Measurements from ENCODE around the gene CABLES2. TPM values are rescaled to one million over a fixed set of nuclear protein-coding genes. Genes with fewer than 3 reads are reported as not detected.

Gene CABLES2
- total RNA-seq, 1 donor from 2014 or later: 6.4 TPM

- Mint-ChIP-seq H3K36me3 (ENCODE audit: low read depth) (peaks cover 18% of the 10 kb centered on the region), H3K9me3 (ENCODE audit: low read depth) (peaks cover 3% of the 10 kb centered on the region), H3K27ac (ENCODE audit: unreplicated experiment) (peak overlapping the region; percentile 32), H3K27me3 (ENCODE audit: low read depth) (no peaks in the 10 kb centered on the region), H3K4me1 (ENCODE audit: low read depth) (peaks cover 15% of the 10 kb centered on the region), H3K4me3 (ENCODE audit: unreplicated experiment) (no peak overlapping the region)
- no peak for DNase-seq (ENCODE audit: low spot score)
- TF ChIP-seq CTCF (IDR thresholded peaks at IDR 0.05): no peak
Measured at GRCh38 chr20:62350098-62350628, 56.9 kb downstream of the CABLES2 start.

GRCh38 chr20:62349556-62350097, 57.5 kb downstream of the CABLES2 start:
- Mint-ChIP-seq H3K9me3 (ENCODE audit: low read depth) (peaks cover 3% of the 10 kb centered on the region), H3K4me3 (ENCODE audit: unreplicated experiment) (no peak overlapping the region), H3K27me3 (ENCODE audit: low read depth) (no peaks in the 10 kb centered on the region), H3K36me3 (ENCODE audit: low read depth) (peaks cover 20% of the 10 kb centered on the region), H3K27ac (ENCODE audit: unreplicated experiment) (peak overlapping the region; percentile 32), H3K4me1 (ENCODE audit: low read depth) (peaks cover 13% of the 10 kb centered on the region)
- no peak for TF ChIP-seq CTCF (IDR thresholded peaks at IDR 0.05)
- no peak for DNase-seq (ENCODE audit: low spot score)

GRCh38 chr20:62348604-62349003, 58.5 kb downstream of the CABLES2 start:
- Mint-ChIP-seq H3K4me3 (ENCODE audit: unreplicated experiment) (no peak overlapping the region), H3K27ac (ENCODE audit: unreplicated experiment) (no peak overlapping the region), H3K36me3 (ENCODE audit: low read depth) (peaks cover 20% of the 10 kb centered on the region), H3K4me1 (ENCODE audit: low read depth) (peaks cover 10% of the 10 kb centered on the region), H3K9me3 (ENCODE audit: low read depth) (peaks cover 3% of the 10 kb centered on the region), H3K27me3 (ENCODE audit: low read depth) (no peaks in the 10 kb centered on the region)
- no peak for DNase-seq (ENCODE audit: low spot score)
- no peak for TF ChIP-seq CTCF (IDR thresholded peaks at IDR 0.05)

GRCh38 chr20:62347445-62347844, 59.6 kb downstream of the CABLES2 start:
- DNase-seq (ENCODE audit: low spot score): no peak
- Mint-ChIP-seq H3K36me3 (ENCODE audit: low read depth) (peaks cover 27% of the 10 kb centered on the region), H3K4me3 (ENCODE audit: unreplicated experiment) (no peak overlapping the region), H3K9me3 (ENCODE audit: low read depth) (peaks cover 3% of the 10 kb centered on the region), H3K27me3 (ENCODE audit: low read depth) (no peaks in the 10 kb centered on the region), H3K27ac (ENCODE audit: unreplicated experiment) (no peak overlapping the region), H3K4me1 (ENCODE audit: low read depth) (peaks cover 10% of the 10 kb centered on the region)
- TF ChIP-seq CTCF (IDR thresholded peaks at IDR 0.05): no peak

- DNase-seq (ENCODE audit: low spot score): no peak
- peaks cover 27% of the 10 kb centered on the region for H3K36me3 Mint-ChIP-seq (ENCODE audit: low read depth)
- TF ChIP-seq CTCF (IDR thresholded peaks at IDR 0.05): no peak
- peaks cover 10% of the 10 kb centered on the region for H3K4me1 Mint-ChIP-seq (ENCODE audit: low read depth)
- H3K27me3 Mint-ChIP-seq (ENCODE audit: low read depth): no peaks in the 10 kb centered on the region
- no peak overlapping the region for H3K27ac Mint-ChIP-seq (ENCODE audit: unreplicated experiment)
- H3K4me3 Mint-ChIP-seq (ENCODE audit: unreplicated experiment): no peak overlapping the region
- peaks cover 3% of the 10 kb centered on the region for H3K9me3 Mint-ChIP-seq (ENCODE audit: low read depth)
Measured at GRCh38 chr20:62347151-62347404, 60.0 kb downstream of the CABLES2 start.
